ENCODE measurements around the gene AIG1.
"Not testable (repeated sequence)": the region's sequence is repeated elsewhere in the genome, so short reads cannot be mapped to it uniquely, and the experiment has no call there.

AIG1 gene

GRCh38 chr6:143034689-143035334 is 25.9 kb upstream of the AIG1 start:
- no peak overlapping the region for H3K27ac ChIP-seq (ENCODE audit: insufficient read depth, low read length, poor library complexity, severe bottlenecking)
- no peak overlapping the region for H3K4me3 ChIP-seq (ENCODE audit: insufficient read depth, low read depth, low read length, poor library complexity, severe bottlenecking)
- peaks cover 3% of the 10 kb centered on the region for H3K4me1 ChIP-seq (ENCODE audit: control insufficient read depth, insufficient read depth, low read length, poor library complexity, severe bottlenecking)
- no peak for DNase-seq
- no peaks in the 10 kb centered on the region for H3K9me3 ChIP-seq (ENCODE audit: control insufficient read depth, low read length)
- H3K36me3 ChIP-seq (ENCODE audit: control insufficient read depth, insufficient read depth, low read length) = no peaks in the 10 kb centered on the region
- H3K27me3 ChIP-seq (replicated peaks; ENCODE audit: control insufficient read depth, insufficient read depth, low read length, poor library complexity, severe bottlenecking) = no peaks in the 10 kb centered on the region

- no peak overlapping the region for H3K27ac ChIP-seq (ENCODE audit: insufficient read depth, low read length, poor library complexity, severe bottlenecking)
Observed at GRCh38 chr6:143037470-143037869, 23.2 kb upstream of the AIG1 start.

GRCh38 chr6:143038833-143039232 is 21.9 kb upstream of the AIG1 start:
- Histone ChIP-seq H3K4me3 (ENCODE audit: insufficient read depth, low read depth, low read length, poor library complexity, severe bottlenecking) (no peak overlapping the region), H3K9me3 (ENCODE audit: control insufficient read depth, low read length) (no peaks in the 10 kb centered on the region), H3K36me3 (ENCODE audit: control insufficient read depth, insufficient read depth, low read length) (no peaks in the 10 kb centered on the region), H3K27ac (ENCODE audit: insufficient read depth, low read length, poor library complexity, severe bottlenecking) (no peak overlapping the region), H3K4me1 (ENCODE audit: control insufficient read depth, insufficient read depth, low read length, poor library complexity, severe bottlenecking) (peaks cover 3% of the 10 kb centered on the region), H3K27me3 (replicated peaks; ENCODE audit: control insufficient read depth, insufficient read depth, low read length, poor library complexity, severe bottlenecking) (no peaks in the 10 kb centered on the region)
- DNase-seq = no peak

More at GRCh38 chr6:143037470-143037869, 23.2 kb upstream of the AIG1 start:
- H3K9me3 ChIP-seq (ENCODE audit: control insufficient read depth, low read length) = no peaks in the 10 kb centered on the region
- H3K36me3 ChIP-seq (ENCODE audit: control insufficient read depth, insufficient read depth, low read length) = no peaks in the 10 kb centered on the region
- H3K4me3 ChIP-seq (ENCODE audit: insufficient read depth, low read depth, low read length, poor library complexity, severe bottlenecking) = no peak overlapping the region
- no peaks in the 10 kb centered on the region for H3K27me3 ChIP-seq (replicated peaks; ENCODE audit: control insufficient read depth, insufficient read depth, low read length, poor library complexity, severe bottlenecking)
- H3K4me1 ChIP-seq (ENCODE audit: control insufficient read depth, insufficient read depth, low read length, poor library complexity, severe bottlenecking) = peaks cover 3% of the 10 kb centered on the region
- DNase-seq = no peak

- Histone ChIP-seq H3K27me3 (replicated peaks; ENCODE audit: control insufficient read depth, insufficient read depth, low read length, poor library complexity, severe bottlenecking) (no peaks in the 10 kb centered on the region), H3K4me3 (ENCODE audit: insufficient read depth, low read depth, low read length, poor library complexity, severe bottlenecking) (no peak overlapping the region), H3K4me1 (ENCODE audit: control insufficient read depth, insufficient read depth, low read length, poor library complexity, severe bottlenecking) (peaks cover 3% of the 10 kb centered on the region), H3K27ac (ENCODE audit: insufficient read depth, low read length, poor library complexity, severe bottlenecking) (no peak overlapping the region), H3K9me3 (ENCODE audit: control insufficient read depth, low read length) (no peaks in the 10 kb centered on the region), H3K36me3 (ENCODE audit: control insufficient read depth, insufficient read depth, low read length) (no peaks in the 10 kb centered on the region)
- DNase-seq = no peak
Observed at GRCh38 chr6:143039548-143039947, 21.1 kb upstream of the AIG1 start.

GRCh38 chr6:143040018-143040417 is 20.7 kb upstream of the AIG1 start:
- no peak overlapping the region for H3K27ac ChIP-seq (ENCODE audit: insufficient read depth, low read length, poor library complexity, severe bottlenecking)
- H3K27me3 ChIP-seq (replicated peaks; ENCODE audit: control insufficient read depth, insufficient read depth, low read length, poor library complexity, severe bottlenecking) = no peaks in the 10 kb centered on the region
- no peaks in the 10 kb centered on the region for H3K36me3 ChIP-seq (ENCODE audit: control insufficient read depth, insufficient read depth, low read length)
- H3K4me3 ChIP-seq (ENCODE audit: insufficient read depth, low read depth, low read length, poor library complexity, severe bottlenecking) = no peak overlapping the region
- DNase-seq = no peak
- H3K9me3 ChIP-seq (ENCODE audit: control insufficient read depth, low read length) = no peaks in the 10 kb centered on the region
- peaks cover 1% of the 10 kb centered on the region for H3K4me1 ChIP-seq (ENCODE audit: control insufficient read depth, insufficient read depth, low read length, poor library complexity, severe bottlenecking)

GRCh38 chr6:143044345-143044744 is 16.3 kb upstream of the AIG1 start:
- H3K4me1 ChIP-seq (ENCODE audit: control insufficient read depth, insufficient read depth, low read length, poor library complexity, severe bottlenecking); H3K27me3 ChIP-seq (replicated peaks; ENCODE audit: control insufficient read depth, insufficient read depth, low read length, poor library complexity, severe bottlenecking); H3K9me3 ChIP-seq (ENCODE audit: control insufficient read depth, low read length); H3K4me3 ChIP-seq (ENCODE audit: insufficient read depth, low read depth, low read length, poor library complexity, severe bottlenecking); H3K27ac ChIP-seq (ENCODE audit: insufficient read depth, low read length, poor library complexity, severe bottlenecking); H3K36me3 ChIP-seq (ENCODE audit: control insufficient read depth, insufficient read depth, low read length); DNase-seq: not testable (repeated sequence)

GRCh38 chr6:143049611-143050010 is 11.1 kb upstream of the AIG1 start:
- H3K4me3 ChIP-seq (ENCODE audit: insufficient read depth, low read depth, low read length, poor library complexity, severe bottlenecking) = no peak overlapping the region
- no peak for DNase-seq
- no peaks in the 10 kb centered on the region for H3K27me3 ChIP-seq (replicated peaks; ENCODE audit: control insufficient read depth, insufficient read depth, low read length, poor library complexity, severe bottlenecking)
- no peak overlapping the region for H3K27ac ChIP-seq (ENCODE audit: insufficient read depth, low read length, poor library complexity, severe bottlenecking)
- no peaks in the 10 kb centered on the region for H3K36me3 ChIP-seq (ENCODE audit: control insufficient read depth, insufficient read depth, low read length)
- H3K4me1 ChIP-seq (ENCODE audit: control insufficient read depth, insufficient read depth, low read length, poor library complexity, severe bottlenecking) = no peaks in the 10 kb centered on the region
- H3K9me3 ChIP-seq (ENCODE audit: control insufficient read depth, low read length) = no peaks in the 10 kb centered on the region

GRCh38 chr6:143050509-143050908 is 10.2 kb upstream of the AIG1 start:
- Histone ChIP-seq H3K4me3 (ENCODE audit: insufficient read depth, low read depth, low read length, poor library complexity, severe bottlenecking) (no peak overlapping the region), H3K27ac (ENCODE audit: insufficient read depth, low read length, poor library complexity, severe bottlenecking) (no peak overlapping the region), H3K9me3 (ENCODE audit: control insufficient read depth, low read length) (no peaks in the 10 kb centered on the region), H3K4me1 (ENCODE audit: control insufficient read depth, insufficient read depth, low read length, poor library complexity, severe bottlenecking) (no peaks in the 10 kb centered on the region), H3K36me3 (ENCODE audit: control insufficient read depth, insufficient read depth, low read length) (no peaks in the 10 kb centered on the region), H3K27me3 (replicated peaks; ENCODE audit: control insufficient read depth, insufficient read depth, low read length, poor library complexity, severe bottlenecking) (no peaks in the 10 kb centered on the region)
- DNase-seq = no peak

- H3K9me3 ChIP-seq (ENCODE audit: control insufficient read depth, low read length) = no peaks in the 10 kb centered on the region
- no peaks in the 10 kb centered on the region for H3K4me1 ChIP-seq (ENCODE audit: control insufficient read depth, insufficient read depth, low read length, poor library complexity, severe bottlenecking)
- no peaks in the 10 kb centered on the region for H3K36me3 ChIP-seq (ENCODE audit: control insufficient read depth, insufficient read depth, low read length)
- DNase-seq = no peak
- H3K4me3 ChIP-seq (ENCODE audit: insufficient read depth, low read depth, low read length, poor library complexity, severe bottlenecking) = no peak overlapping the region
- no peaks in the 10 kb centered on the region for H3K27me3 ChIP-seq (replicated peaks; ENCODE audit: control insufficient read depth, insufficient read depth, low read length, poor library complexity, severe bottlenecking)
- no peak overlapping the region for H3K27ac ChIP-seq (ENCODE audit: insufficient read depth, low read length, poor library complexity, severe bottlenecking)
Observed at GRCh38 chr6:143052282-143052681, 8.4 kb upstream of the AIG1 start.

GRCh38 chr6:143053856-143054255 is 6.8 kb upstream of the AIG1 start:
- H3K4me1 ChIP-seq (ENCODE audit: control insufficient read depth, insufficient read depth, low read length, poor library complexity, severe bottlenecking) = no peaks in the 10 kb centered on the region
- no peak overlapping the region for H3K4me3 ChIP-seq (ENCODE audit: insufficient read depth, low read depth, low read length, poor library complexity, severe bottlenecking)
- no peaks in the 10 kb centered on the region for H3K27me3 ChIP-seq (replicated peaks; ENCODE audit: control insufficient read depth, insufficient read depth, low read length, poor library complexity, severe bottlenecking)
- no peak for DNase-seq
- no peak overlapping the region for H3K27ac ChIP-seq (ENCODE audit: insufficient read depth, low read length, poor library complexity, severe bottlenecking)
- H3K36me3 ChIP-seq (ENCODE audit: control insufficient read depth, insufficient read depth, low read length) = no peaks in the 10 kb centered on the region
- no peaks in the 10 kb centered on the region for H3K9me3 ChIP-seq (ENCODE audit: control insufficient read depth, low read length)
